ENCODE measurements around the gene HSPA1L.

Gene HSPA1L

DNA sequence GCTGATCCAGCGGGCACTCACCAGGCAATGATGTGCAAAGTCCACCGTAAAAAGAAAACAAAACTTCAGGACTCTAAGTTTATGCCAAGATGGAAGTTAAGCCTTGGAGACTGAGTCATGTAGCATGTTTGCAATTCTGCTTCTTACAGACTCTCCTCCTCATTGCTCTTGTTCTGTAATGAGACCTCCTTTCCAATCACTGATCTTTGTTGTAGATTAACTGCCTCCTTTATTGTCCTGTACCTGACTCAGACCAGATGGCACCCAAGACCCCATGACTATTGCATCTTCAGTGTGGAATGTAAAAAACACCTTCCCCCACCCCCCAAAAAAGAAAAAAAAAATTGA is 36.4 kb upstream of the HSPA1L start:
- Histone ChIP-seq H2BK12ac (ENCODE audit: low read length in 2 of 2) (no peak overlapping the region), H4K91ac (ENCODE audit: low read length) (no peak overlapping the region), H4K8ac (ENCODE audit: low read length) (no peak overlapping the region), H3K27me3 (ENCODE audit: control insufficient read depth in 1 of 2, insufficient read depth in 1 of 2, low read length in 2 of 2) (no peaks in the 10 kb centered on the region), H3K4me1 (ENCODE audit: control insufficient read depth, insufficient read depth, low read depth, low read length) (peaks cover 11% of the 10 kb centered on the region), H3K79me1 (replicated peaks; ENCODE audit: low read length, poor library complexity, severe bottlenecking) (no peaks in the 10 kb centered on the region), H3K4me2 (ENCODE audit: low read length, poor library complexity, severe bottlenecking) (no peak overlapping the region), H3K23ac (ENCODE audit: low read length in 2 of 2) (no peak overlapping the region), H2AFZ (ENCODE audit: low read depth, low read length) (no peak overlapping the region), H3K18ac (ENCODE audit: low read depth in 1 of 2, low read length in 2 of 2) (no peak overlapping the region), H2BK15ac (ENCODE audit: low read depth, poor library complexity, severe bottlenecking) (no peak overlapping the region), H2AK5ac (ENCODE audit: low read length, severe bottlenecking) (no peak overlapping the region), H3K27ac (ENCODE audit: low read length, poor library complexity, severe bottlenecking) (peak overlapping the region; percentile 93), H3K9ac (ENCODE audit: low read length) (no peak overlapping the region), H3K9me3 (ENCODE audit: control insufficient read depth, low read length) (no peaks in the 10 kb centered on the region), H3K14ac (ENCODE audit: low read length in 2 of 2) (no peak overlapping the region), H3K36me3 (ENCODE audit: control insufficient read depth in 1 of 2, insufficient read depth in 2 of 2, low read depth in 1 of 2, low read length in 2 of 2) (peaks cover 0 to 5% of the 10 kb centered on the region in 2 experiments), H3K4ac (ENCODE audit: low read depth in 1 of 2, low read length in 2 of 2) (no peak overlapping the region), H3K4me3 (ENCODE audit: insufficient read depth in 1 of 2, low read depth in 1 of 2, low read length in 2 of 2) (no peak overlapping the region), H2BK5ac (ENCODE audit: low read depth, low read length, poor library complexity, severe bottlenecking) (peak overlapping the region; percentile 14), H2BK120ac (ENCODE audit: low read depth, low read length) (no peak overlapping the region)
- 83% methylated on average over 1 of the region's 2 CpGs for WGBS
- DNase-seq: no peak

DNA sequence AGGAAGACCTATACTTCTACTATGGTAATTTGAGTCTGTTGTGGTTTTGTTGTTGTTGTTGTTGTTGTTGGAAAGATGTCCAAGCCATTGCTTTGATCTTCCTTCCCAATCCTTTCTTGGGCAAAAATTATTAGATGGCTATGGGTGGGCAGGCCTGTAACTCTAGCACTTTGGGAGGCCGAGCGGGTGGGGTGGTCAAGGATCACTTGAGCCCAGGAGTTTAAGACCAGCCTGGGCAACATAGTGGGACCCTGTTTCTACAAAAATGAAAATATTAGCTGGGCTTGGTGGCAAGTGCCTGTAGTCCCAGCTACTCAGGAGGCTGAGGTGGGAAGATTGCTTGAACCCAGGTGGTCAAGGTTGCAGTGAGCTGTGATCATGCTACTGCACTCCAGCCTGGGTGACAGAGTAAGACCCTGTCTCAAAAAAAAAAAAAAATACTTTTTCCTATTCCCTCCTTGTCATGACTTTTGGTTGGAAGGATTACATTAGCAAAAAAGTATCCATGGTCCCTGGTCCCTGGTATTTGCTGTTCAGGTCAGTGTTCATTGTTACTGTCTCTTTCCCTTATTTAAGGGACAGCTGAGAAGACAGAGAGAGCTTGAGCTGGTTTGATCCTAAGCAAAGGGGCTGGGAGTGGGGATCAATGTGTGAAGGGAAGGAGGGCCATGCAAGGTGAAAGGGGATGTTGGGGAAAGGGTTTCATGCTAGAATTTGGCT is 35.8 kb upstream of the HSPA1L start:
- Histone ChIP-seq H2AK5ac (ENCODE audit: low read length, severe bottlenecking) (peak overlapping the region; percentile 45), H3K18ac (ENCODE audit: low read depth in 1 of 2, low read length in 2 of 2) (no peak overlapping the region), H3K79me1 (replicated peaks; ENCODE audit: low read length, poor library complexity, severe bottlenecking) (no peaks in the 10 kb centered on the region), H2BK12ac (ENCODE audit: low read length in 2 of 2) (no peak overlapping the region), H3K4me3 (ENCODE audit: insufficient read depth in 1 of 2, low read depth in 1 of 2, low read length in 2 of 2) (no peak overlapping the region), H2BK15ac (ENCODE audit: low read depth, poor library complexity, severe bottlenecking) (no peak overlapping the region), H2AFZ (ENCODE audit: low read depth, low read length) (no peak overlapping the region), H3K9ac (ENCODE audit: low read length) (no peak overlapping the region), H3K14ac (ENCODE audit: low read length in 2 of 2) (no peak overlapping the region), H3K27me3 (ENCODE audit: control insufficient read depth in 1 of 2, insufficient read depth in 1 of 2, low read length in 2 of 2) (no peaks in the 10 kb centered on the region), H2BK120ac (ENCODE audit: low read depth, low read length) (no peak overlapping the region), H4K8ac (ENCODE audit: low read length) (no peak overlapping the region), H4K91ac (ENCODE audit: low read length) (no peak overlapping the region), H3K23ac (ENCODE audit: low read length in 2 of 2) (no peak overlapping the region), H3K36me3 (ENCODE audit: control insufficient read depth in 1 of 2, insufficient read depth in 2 of 2, low read depth in 1 of 2, low read length in 2 of 2) (peaks cover 0 to 6% of the 10 kb centered on the region in 2 experiments), H3K4me2 (ENCODE audit: low read length, poor library complexity, severe bottlenecking) (no peak overlapping the region), H2BK5ac (ENCODE audit: low read depth, low read length, poor library complexity, severe bottlenecking) (peak overlapping the region; percentile 14), H3K4ac (ENCODE audit: low read depth in 1 of 2, low read length in 2 of 2) (no peak overlapping the region), H3K27ac (ENCODE audit: low read length, poor library complexity, severe bottlenecking) (peak overlapping the region; percentile 93), H3K9me3 (ENCODE audit: control insufficient read depth, low read length) (no peaks in the 10 kb centered on the region), H3K4me1 (ENCODE audit: control insufficient read depth, insufficient read depth, low read depth, low read length) (peaks cover 11% of the 10 kb centered on the region)
- DNase-seq: no peak
- 95% methylated on average over 2 of the region's 2 CpGs for WGBS

DNA sequence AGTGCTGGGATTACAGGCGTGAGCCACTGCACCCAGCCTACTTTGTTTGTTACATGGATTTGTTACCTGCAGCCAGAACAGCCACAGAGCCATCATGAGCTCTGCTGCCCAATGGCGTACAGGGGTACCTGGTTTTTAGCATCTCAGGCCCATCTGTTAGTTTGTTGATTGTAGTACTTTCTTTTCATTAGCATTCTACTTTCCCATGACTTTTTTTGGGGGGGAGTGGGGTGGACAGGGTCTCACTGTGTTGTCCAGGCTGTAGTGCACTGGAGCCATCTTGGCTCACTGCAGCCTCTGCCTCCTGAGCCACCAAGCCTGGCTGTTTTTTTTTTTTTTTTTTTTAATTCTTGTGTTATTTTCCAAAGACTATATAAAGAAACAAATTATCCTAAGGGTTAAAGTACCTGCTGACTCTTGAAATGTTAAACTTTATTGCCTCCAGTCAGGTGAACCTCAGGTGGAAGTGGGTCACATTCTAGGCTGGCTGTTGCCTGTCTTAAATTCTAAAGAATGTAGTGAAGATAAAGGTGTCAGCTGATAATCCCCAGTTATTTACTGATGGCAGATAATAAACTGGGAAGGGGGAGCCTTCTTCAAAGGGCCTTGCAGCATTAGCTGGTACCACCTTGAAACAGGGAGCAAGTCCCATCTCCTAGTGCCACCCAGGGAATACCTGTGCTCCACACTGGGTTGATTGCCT is 32.3 kb upstream of the HSPA1L start:
- Histone ChIP-seq H3K9me3 (ENCODE audit: control insufficient read depth, low read length) (no peaks in the 10 kb centered on the region), H3K4ac (ENCODE audit: low read depth in 1 of 2, low read length in 2 of 2) (no peak overlapping the region), H3K27me3 (ENCODE audit: control insufficient read depth in 1 of 2, insufficient read depth in 1 of 2, low read length in 2 of 2) (no peaks in the 10 kb centered on the region), H2AK5ac (ENCODE audit: low read length, severe bottlenecking) (no peak overlapping the region), H3K9ac (ENCODE audit: low read length) (no peak overlapping the region), H3K4me2 (ENCODE audit: low read length, poor library complexity, severe bottlenecking) (no peak overlapping the region), H2BK15ac (ENCODE audit: low read depth, poor library complexity, severe bottlenecking) (no peak overlapping the region), H3K36me3 (ENCODE audit: control insufficient read depth in 1 of 2, insufficient read depth in 2 of 2, low read depth in 1 of 2, low read length in 2 of 2) (peaks cover 0 to 21% of the 10 kb centered on the region in 2 experiments), H4K91ac (ENCODE audit: low read length) (no peak overlapping the region), H2BK12ac (ENCODE audit: low read length in 2 of 2) (no peak overlapping the region), H3K18ac (ENCODE audit: low read depth in 1 of 2, low read length in 2 of 2) (no peak overlapping the region), H3K4me1 (ENCODE audit: control insufficient read depth, insufficient read depth, low read depth, low read length) (peaks cover 11% of the 10 kb centered on the region), H3K79me1 (replicated peaks; ENCODE audit: low read length, poor library complexity, severe bottlenecking) (no peaks in the 10 kb centered on the region), H2AFZ (ENCODE audit: low read depth, low read length) (no peak overlapping the region), H4K8ac (ENCODE audit: low read length) (no peak overlapping the region), H3K27ac (ENCODE audit: low read length, poor library complexity, severe bottlenecking) (no peak overlapping the region), H3K14ac (ENCODE audit: low read length in 2 of 2) (no peak overlapping the region), H3K4me3 (ENCODE audit: insufficient read depth in 1 of 2, low read depth in 1 of 2, low read length in 2 of 2) (no peak overlapping the region), H3K23ac (ENCODE audit: low read length in 2 of 2) (no peak overlapping the region), H2BK5ac (ENCODE audit: low read depth, low read length, poor library complexity, severe bottlenecking) (no peak overlapping the region), H2BK120ac (ENCODE audit: low read depth, low read length) (no peak overlapping the region)
- DNase-seq: no peak
- 100% methylated on average over 2 of the region's 2 CpGs for WGBS

DNA sequence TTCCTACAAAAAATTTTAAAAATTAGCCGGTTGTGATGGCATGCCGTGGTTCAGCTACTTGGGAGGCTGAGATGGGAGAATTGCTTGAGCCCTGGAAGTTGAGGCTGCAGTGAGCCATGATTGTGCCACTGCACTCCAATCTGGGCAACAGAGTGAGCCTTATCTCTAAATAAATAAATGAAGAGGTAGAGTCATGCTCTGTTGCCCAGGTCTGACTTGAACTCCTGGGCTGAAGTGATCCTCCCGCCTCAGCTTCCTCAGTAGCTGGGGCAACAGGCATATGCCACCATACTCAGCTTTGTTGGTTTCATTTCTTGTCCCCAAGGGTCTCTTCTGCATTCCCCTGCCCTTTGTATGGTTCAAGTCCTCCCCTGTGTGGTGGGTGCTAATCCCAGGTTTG is 29.4 kb upstream of the HSPA1L start:
- Histone ChIP-seq H3K9me3 (ENCODE audit: control insufficient read depth, low read length) (no peaks in the 10 kb centered on the region), H3K23ac (ENCODE audit: low read length in 2 of 2) (no peak overlapping the region), H3K4me3 (ENCODE audit: insufficient read depth in 1 of 2, low read depth in 1 of 2, low read length in 2 of 2) (no peak overlapping the region), H2BK120ac (ENCODE audit: low read depth, low read length) (no peak overlapping the region), H3K9ac (ENCODE audit: low read length) (no peak overlapping the region), H3K4me1 (ENCODE audit: control insufficient read depth, insufficient read depth, low read depth, low read length) (peaks cover 1% of the 10 kb centered on the region), H3K4ac (ENCODE audit: low read depth in 1 of 2, low read length in 2 of 2) (no peak overlapping the region), H2AK5ac (ENCODE audit: low read length, severe bottlenecking) (no peak overlapping the region), H4K91ac (ENCODE audit: low read length) (no peak overlapping the region), H2AFZ (ENCODE audit: low read depth, low read length) (no peak overlapping the region), H2BK12ac (ENCODE audit: low read length in 2 of 2) (no peak overlapping the region), H4K8ac (ENCODE audit: low read length) (no peak overlapping the region), H3K18ac (ENCODE audit: low read depth in 1 of 2, low read length in 2 of 2) (no peak overlapping the region), H2BK5ac (ENCODE audit: low read depth, low read length, poor library complexity, severe bottlenecking) (no peak overlapping the region), H3K36me3 (ENCODE audit: control insufficient read depth in 1 of 2, insufficient read depth in 2 of 2, low read depth in 1 of 2, low read length in 2 of 2) (peaks cover 16 to 48% of the 10 kb centered on the region in 2 experiments), H3K27me3 (ENCODE audit: control insufficient read depth in 1 of 2, insufficient read depth in 1 of 2, low read length in 2 of 2) (no peaks in the 10 kb centered on the region), H3K27ac (ENCODE audit: low read length, poor library complexity, severe bottlenecking) (no peak overlapping the region), H2BK15ac (ENCODE audit: low read depth, poor library complexity, severe bottlenecking) (no peak overlapping the region), H3K79me1 (replicated peaks; ENCODE audit: low read length, poor library complexity, severe bottlenecking) (peaks cover 6% of the 10 kb centered on the region), H3K14ac (ENCODE audit: low read length in 2 of 2) (no peak overlapping the region), H3K4me2 (ENCODE audit: low read length, poor library complexity, severe bottlenecking) (no peak overlapping the region)
- 95% methylated on average over 3 of the region's 3 CpGs for WGBS
- DNase-seq: no peak

All from mesenchymal stem cell (in vitro differentiated cells and primary cell).